Liver (tissue), 3 donors: ENCODE data around the gene SETD3.

Source experiments
- CTCF ChIP-seq: fragments of 150-350 bp; IDR thresholded peaks from 2 replicates; pipeline ENCODE4 v1.5.1; 2017; ENCODE audit warnings: improper control_type of control experiment, low read depth, low read length; ENCODE audit not compliant: missing input control
- RAD21 ChIP-seq, 2 donors: IDR thresholded peaks; 2 replicates each; pipeline ENCODE4 v1.6.1; 2016; ENCODE audit warnings: antibody characterized with exemption in 2 of 2, mild to moderate bottlenecking in 2 of 2
- REST ChIP-seq: IDR thresholded peaks from 2 replicates; pipeline ENCODE4 v1.6.1; 2016; ENCODE audit warnings: antibody characterized with exemption, mild to moderate bottlenecking
- SP1 ChIP-seq: IDR thresholded peaks from 2 replicates; pipeline ENCODE4 v1.6.1; 2018; ENCODE audit warnings: antibody characterized with exemption, mild to moderate bottlenecking
- TAF1 ChIP-seq: conservative IDR thresholded peaks from 2 replicates; pipeline ENCODE4 v1.6.1; 2016; ENCODE audit warnings: antibody characterized with exemption, mild to moderate bottlenecking
- YY1 ChIP-seq: IDR thresholded peaks from 2 replicates; pipeline ENCODE4 v1.6.1; 2016; ENCODE audit warnings: antibody characterized with exemption, mild to moderate bottlenecking
- TF ChIP-seq, protein P1 (sequence below): IDR thresholded peaks from 2 replicates; pipeline ENCODE4 v1.6.1; 2016; ENCODE audit warnings: antibody characterized with exemption
- TF ChIP-seq, protein P2 (sequence below): IDR thresholded peaks from 2 replicates; pipeline ENCODE4 v1.6.1; 2016; ENCODE audit warnings: antibody characterized with exemption
- donor health status: healthy.
- donor health status: healthy.

GRCh38 chr14:99479160-99479905 is 1.3 kb downstream of the SETD3 start:
- TF ChIP-seq CTCF (no peak), REST (no peak), YY1 (no peak), SP1 (no peak), RAD21 (IDR thresholded peaks at IDR 0.05) (no peak), TAF1 (no peak)
- TF ChIP-seq, protein P1, sequence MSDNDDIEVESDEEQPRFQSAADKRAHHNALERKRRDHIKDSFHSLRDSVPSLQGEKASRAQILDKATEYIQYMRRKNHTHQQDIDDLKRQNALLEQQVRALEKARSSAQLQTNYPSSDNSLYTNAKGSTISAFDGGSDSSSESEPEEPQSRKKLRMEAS, result no peak
- TF ChIP-seq, protein P2, sequence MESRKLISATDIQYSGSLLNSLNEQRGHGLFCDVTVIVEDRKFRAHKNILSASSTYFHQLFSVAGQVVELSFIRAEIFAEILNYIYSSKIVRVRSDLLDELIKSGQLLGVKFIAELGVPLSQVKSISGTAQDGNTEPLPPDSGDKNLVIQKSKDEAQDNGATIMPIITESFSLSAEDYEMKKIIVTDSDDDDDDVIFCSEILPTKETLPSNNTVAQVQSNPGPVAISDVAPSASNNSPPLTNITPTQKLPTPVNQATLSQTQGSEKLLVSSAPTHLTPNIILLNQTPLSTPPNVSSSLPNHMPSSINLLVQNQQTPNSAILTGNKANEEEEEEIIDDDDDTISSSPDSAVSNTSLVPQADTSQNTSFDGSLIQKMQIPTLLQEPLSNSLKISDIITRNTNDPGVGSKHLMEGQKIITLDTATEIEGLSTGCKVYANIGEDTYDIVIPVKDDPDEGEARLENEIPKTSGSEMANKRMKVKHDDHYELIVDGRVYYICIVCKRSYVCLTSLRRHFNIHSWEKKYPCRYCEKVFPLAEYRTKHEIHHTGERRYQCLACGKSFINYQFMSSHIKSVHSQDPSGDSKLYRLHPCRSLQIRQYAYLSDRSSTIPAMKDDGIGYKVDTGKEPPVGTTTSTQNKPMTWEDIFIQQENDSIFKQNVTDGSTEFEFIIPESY, result no peak
